H1 (cell line): Measurements from ENCODE around the gene HES5. TPM values are rescaled to one million over a fixed set of nuclear protein-coding genes. Genes with fewer than 3 reads are reported as not detected.

ENCODE experiments used
- CTCF ChIA-PET: fragments of 300-600 bp; sonication (Branson Sonifier 250); formaldehyde crosslinking; loops from one replicate; lab custom pipeline; 2021; ENCODE audit not compliant: partially characterized antibody; lab: Charles Lee
- POLR2A ChIA-PET: fragments of 300-600 bp; sonication (Branson Sonifier 250); formaldehyde crosslinking; loops from one replicate; lab custom pipeline; 2021; ENCODE audit warnings: inconsistent platforms; ENCODE audit not compliant: partially characterized antibody; lab: Charles Lee
- DNase-seq, 2 experiments: peaks; one replicate each; pipeline versions ENCODE4 v3.0.0 to v3.0.0-alpha.2; 2010 to 2022; ENCODE audit warnings: low spot score in 2 of 2, low read depth in 1 of 2, mixed read lengths in 1 of 2
- FAIRE-seq: peaks from 2 replicates; lab custom pipeline; 2011; peaks lifted over from hg19 to GRCh38; lab: Jason Lieb, UNC
- H2AFZ ChIP-seq: 2 replicates; pipeline ENCODE4 v1.8.1; 2012; ENCODE audit warnings: low read length, inconsistent platforms
- H2AK5ac ChIP-seq: 2 replicates; pipeline ENCODE4 v1.6.1; 2013; ENCODE audit warnings: low read depth, low read length
- H2BK120ac ChIP-seq: replicated peaks from 2 replicates; pipeline ENCODE3; 2013; ENCODE audit warnings: low read depth, low read length, inconsistent platforms
- H2BK12ac ChIP-seq: 2 replicates; pipeline ENCODE4 v1.6.1; 2013; ENCODE audit warnings: low read depth, low read length
- H2BK15ac ChIP-seq: 2 replicates; pipeline ENCODE4 v1.6.1; 2013; ENCODE audit warnings: low read length
- H2BK20ac ChIP-seq: 2 replicates; pipeline ENCODE4 v1.6.1; 2013; ENCODE audit warnings: low read length
- H2BK5ac ChIP-seq: 2 replicates; pipeline ENCODE4 v1.6.1; 2013; ENCODE audit warnings: low read depth, low read length
- H3K14ac ChIP-seq: 2 replicates; pipeline ENCODE4 v1.6.1; 2013; ENCODE audit warnings: inconsistent platforms; ENCODE audit not compliant: insufficient read length
- H3K18ac ChIP-seq: 2 replicates; pipeline ENCODE4 v1.6.1; 2013; ENCODE audit warnings: low read length; ENCODE audit errors: extremely low read depth
- H3K23ac ChIP-seq: 2 replicates; pipeline ENCODE4 v1.6.1; 2013; ENCODE audit warnings: inconsistent platforms; ENCODE audit not compliant: insufficient read length
- H3K23me2 ChIP-seq: 2 replicates; pipeline ENCODE4 v1.6.1; 2013; ENCODE audit warnings: low read depth, low read length
- H3K27ac ChIP-seq: 2 replicates; pipeline ENCODE4 v1.6.1; 2011; ENCODE audit warnings: low read depth, low read length, inconsistent platforms
- H3K27me3 ChIP-seq, 4 experiments: replicated peaks in 1 of 4; 1 replicate in 1 of 4; 2 replicates in 3 of 4; pipeline versions ENCODE4 v1.6.1 to v1.8.1; 2011 to 2013; ENCODE audit warnings: low read length in 3 of 4, mild to moderate bottlenecking in 3 of 4, inconsistent platforms in 2 of 4, mixed read lengths in 2 of 4, moderate library complexity in 1 of 4; ENCODE audit not compliant: control insufficient read depth in 3 of 4, insufficient read depth in 3 of 4; ENCODE audit errors: extremely low read depth in 1 of 4
- H3K36me3 ChIP-seq, 4 experiments: 2 replicates each; pipeline versions ENCODE4 v1.6.1 to v1.8.1; 2011 to 2013; ENCODE audit warnings: mild to moderate bottlenecking in 4 of 4, low read length in 3 of 4, moderate library complexity in 2 of 4, control low read depth in 1 of 4, inconsistent platforms in 1 of 4; ENCODE audit not compliant: insufficient read depth in 4 of 4, control insufficient read depth in 2 of 4
- H3K4ac ChIP-seq: replicated peaks from 2 replicates; pipeline ENCODE3; 2013; ENCODE audit warnings: low read length, low read depth, mixed read lengths, inconsistent platforms; ENCODE audit not compliant: insufficient read length
- H3K4me1 ChIP-seq, 4 experiments: replicated peaks in 1 of 4; 1 replicate in 1 of 4; 2 replicates in 3 of 4; pipeline versions ENCODE4 v1.6.1 to v1.8.1; 2011 to 2013; ENCODE audit warnings: low read length in 3 of 4, inconsistent platforms in 2 of 4, mixed read lengths in 1 of 4; ENCODE audit not compliant: insufficient read depth in 4 of 4, control insufficient read depth in 3 of 4
- H3K4me2 ChIP-seq, 2 experiments: 2 replicates each; pipeline versions ENCODE4 v1.6.1 to v1.8.1; 2011 to 2013; ENCODE audit warnings: low read depth in 2 of 2, low read length in 2 of 2, control low read depth in 1 of 2, inconsistent platforms in 1 of 2, mild to moderate bottlenecking in 1 of 2; ENCODE audit not compliant: insufficient read depth in 1 of 2
- H3K4me3 ChIP-seq, 4 experiments: fragments of 200-600, 300-600 bp in 1 of 4; sonication (generic), shearing (Covaris generic), sonication (Bioruptor Twin) in 1 of 4; 2 replicates each; pipeline versions ENCODE4 v1.5.1 to v1.8.1; 2011 to 2016; ENCODE audit warnings: low read length in 4 of 4, low read depth in 3 of 4, control low read depth in 2 of 4, inconsistent platforms in 2 of 4, mild to moderate bottlenecking in 2 of 4, mixed read lengths in 1 of 4, moderate library complexity in 1 of 4; ENCODE audit not compliant: insufficient read depth in 2 of 4; ENCODE audit errors: extremely low read depth in 1 of 4
- H3K56ac ChIP-seq: replicated peaks from 2 replicates; pipeline ENCODE3; 2013; ENCODE audit warnings: low read depth, mild to moderate bottlenecking, mixed read lengths, low read length, inconsistent platforms; ENCODE audit not compliant: insufficient read length
- H3K79me1 ChIP-seq: 2 replicates; pipeline ENCODE4 v1.6.1; 2013; ENCODE audit warnings: low read depth, low read length, control low read depth
- H3K79me2 ChIP-seq, 2 experiments: 2 replicates each; pipeline versions ENCODE4 v1.6.1 to v1.8.1; 2012 to 2013; ENCODE audit warnings: low read length in 2 of 2, mild to moderate bottlenecking in 2 of 2, inconsistent platforms in 1 of 2; ENCODE audit not compliant: insufficient read depth in 2 of 2, control insufficient read depth in 1 of 2
- H3K9ac ChIP-seq, 4 experiments: replicated peaks in 1 of 4; 1 replicate in 1 of 4; 2 replicates in 3 of 4; pipeline versions ENCODE4 v1.6.1 to v1.8.1; 2011 to 2013; ENCODE audit warnings: low read depth in 3 of 4, low read length in 3 of 4, control low read depth in 2 of 4, mild to moderate bottlenecking in 2 of 4, moderate library complexity in 2 of 4, inconsistent platforms in 1 of 4; ENCODE audit errors: extremely low read depth in 1 of 4
- H3K9me3 ChIP-seq, 2 experiments: 2 replicates each; pipeline versions ENCODE4 v1.6.1 to v1.8.1; 2012 to 2013; ENCODE audit warnings: mild to moderate bottlenecking in 2 of 2, moderate library complexity in 2 of 2, control low read depth in 1 of 2, inconsistent platforms in 1 of 2, low read depth in 1 of 2, low read length in 1 of 2, mixed read lengths in 1 of 2; ENCODE audit not compliant: insufficient read depth in 2 of 2
- H4K20me1 ChIP-seq, 2 experiments: replicated peaks in 1 of 2; 2 replicates each; pipeline versions ENCODE3 to v1.8.1; 2011 to 2013; ENCODE audit warnings: inconsistent platforms in 2 of 2, low read length in 2 of 2, mild to moderate bottlenecking in 1 of 2; ENCODE audit not compliant: insufficient read depth in 2 of 2, control insufficient read depth in 1 of 2
- H4K5ac ChIP-seq: 2 replicates; pipeline ENCODE4 v1.6.1; 2013; ENCODE audit warnings: low read length, low read depth, mixed read lengths, inconsistent platforms; ENCODE audit not compliant: insufficient read length
- H4K8ac ChIP-seq: 2 replicates; pipeline ENCODE4 v1.8.0; 2013; ENCODE audit warnings: mild to moderate bottlenecking, moderate library complexity, low read length, inconsistent platforms; ENCODE audit not compliant: insufficient read depth; ENCODE audit errors: extremely low read depth
- H4K91ac ChIP-seq: replicated peaks from 2 replicates; pipeline ENCODE3; 2013; ENCODE audit warnings: low read length, mixed read lengths, inconsistent platforms; ENCODE audit not compliant: insufficient read length
- HDAC6 ChIP-seq: IDR thresholded peaks from one replicate; pipeline ENCODE4 v1.7.1; 2012; ENCODE audit warnings: low read depth, mild to moderate bottlenecking, inconsistent platforms, low read length, moderate library complexity
- KDM5A ChIP-seq: fragments of 200-600 bp; IDR thresholded peaks from 2 replicates; pipeline ENCODE4 v1.7.1; 2012; ENCODE audit warnings: mild to moderate bottlenecking, low read length, inconsistent platforms, mixed read lengths
- MAFK ChIP-seq: IDR thresholded peaks from 2 replicates; pipeline ENCODE4 v1.6.1; 2012; ENCODE audit warnings: low read depth, mild to moderate bottlenecking, improper control_type of control experiment, low read length
- RNF2 ChIP-seq: fragments of 200-900, 300-1000 bp; sonication (generic); IDR thresholded peaks from 2 replicates; pipeline ENCODE4 v1.7.1; 2016; ENCODE audit warnings: borderline replicate concordance, low read depth, mild to moderate bottlenecking, antibody characterized with exemption, low read length; ENCODE audit not compliant: poor library complexity, severe bottlenecking; ENCODE audit errors: missing control alignments
- WGBS, 2 experiments: shearing (Covaris generic) in 1 of 2; methylation state at CpG; one replicate each; pipeline versions ENCODE4 v1.1.6 to v1.1.7; 2013 to 2015; ENCODE audit warnings: low lambda C conversion rate in 2 of 2, mixed read lengths in 2 of 2, inconsistent platforms in 1 of 2, low coverage in 1 of 2, missing lambda C conversion rate in 1 of 2; ENCODE audit not compliant: insufficient replicate concordance in 2 of 2, insufficient coverage in 1 of 2, insufficient read length in 1 of 2; ENCODE audit errors: extremely low coverage in 1 of 2, missing lambda C conversion rate in 1 of 2; 5-methylcytosine and 5-hydroxymethylcytosine counted together
- polyA plus RNA-seq, 7 experiments: library from polyadenylated mRNA; depleted of rRNA in 3 of 7; stranded (reverse) in 5 of 7; unstranded in 2 of 7; fragments of >200 nt in 5 of 7; fragments of 200-250 nt in 2 of 7; gene quantifications; 1 replicate in 5 of 7; 2 replicates in 1 of 7; 4 replicates in 1 of 7; pipeline versions ENCODE4 v1.2.1 to v1.2.3, GENCODE V29; 2011 to 2013; ENCODE audit warnings: missing spikeins in 2 of 7, mixed read lengths in 2 of 7
- total RNA-seq: library from RNA; stranded (reverse); fragmentation: NEBNext Ultra II Directional; extraction: Animal tissue kit (Norgen Biotek cat#: 25700); gene quantifications from 2 replicates; pipeline ENCODE4 v1.2.1, GENCODE V29; 2021

The HES5 gene
- total and polyA plus RNA-seq, 2 of the 8 experiments (the other 6 are each of a cell fraction or from before 2014, with no cell fraction given): 0.22 TPM; not detected in 1

- Histone ChIP-seq H2BK20ac (0 out of 2 replicates have a peak overlapping the region, but pooled peaks have one; percentile 86), H4K8ac (peak overlapping the region; percentile 41; the same call in 1 of the 2 replicates), H4K5ac (no peak overlapping the region), H2BK15ac (peak overlapping the region; percentile 88; the same call in 1 of the 2 replicates), H2BK120ac (no peak overlapping the region), H3K4me1 (peaks cover 0 to 21% (median 13%) of the 10 kb centered on the region in 4 experiments; a peak in 6 of 7 replicates), H3K56ac (no peak overlapping the region), H3K36me3 (no peaks in the 10 kb centered on the region), H4K20me1 (peaks cover 0 to 8% of the 10 kb centered on the region in 2 experiments), H3K4me3 (no peak overlapping the region), H3K23me2 (peaks cover 2% of the 10 kb centered on the region; the same call in 1 of the 2 replicates), H3K4me2 (peak overlapping the region; percentile 3 to 17; a peak in 2 of 4 replicates), H3K27ac (no peak overlapping the region), H3K14ac (no peak overlapping the region), H3K18ac (peak overlapping the region; percentile 71; the same call in 1 of the 2 replicates), H3K79me2 (no peaks in the 10 kb centered on the region), H3K79me1 (no peaks in the 10 kb centered on the region), H3K27me3 (peaks cover 17 to 75% (median 56%) of the 10 kb centered on the region in 4 experiments), H3K9ac (no peak overlapping the region), H2AFZ (no peak overlapping the region), H3K4ac (peak overlapping the region; percentile 25), H3K23ac (no peak overlapping the region), H2BK5ac (peak overlapping the region; percentile 20; the same call in 1 of the 2 replicates), H4K91ac (peak overlapping the region; percentile 25), H2AK5ac (no peak overlapping the region), H3K9me3 (no peaks in the 10 kb centered on the region), H2BK12ac (peak overlapping the region; percentile 55; the same call in 1 of the 2 replicates)
- FAIRE-seq (no peak), DNase-seq (no peak)
- 60% methylated on average over 16 of the region's 18 CpGs; no CpG with 5 or more reads in 1 of the 2 experiments for WGBS, 2 experiments
- ChIA-PET CTCF (interaction anchor here (0.8 to 3.7 kb wide), 10 partner anchors 9 to 1153 kb away, joined by 3 to 16 read pairs (median 6); partner anchors contain the start of gene PANK4), POLR2A (interaction anchor here (1.2 to 2.9 kb wide), 4 partner anchors 9 to 128 kb away, joined by 3 to 13 read pairs (median 4); partner anchors contain the start of gene PANK4)
- TF ChIP-seq HDAC6 (no peak), KDM5A (no peak), MAFK (no peak), RNF2 (no peak)
Observed at GRCh38 chr1:2534687-2535441, 4.8 kb upstream of the HES5 start.
